ENCODE data around the gene ERICH3. TPM values are rescaled to one million over a fixed set of nuclear protein-coding genes. Genes with fewer than 3 reads are reported as not detected.

The ERICH3 gene
- total RNA-seq, 1 donor from 2014 or later: 0.11 TPM

DNA sequence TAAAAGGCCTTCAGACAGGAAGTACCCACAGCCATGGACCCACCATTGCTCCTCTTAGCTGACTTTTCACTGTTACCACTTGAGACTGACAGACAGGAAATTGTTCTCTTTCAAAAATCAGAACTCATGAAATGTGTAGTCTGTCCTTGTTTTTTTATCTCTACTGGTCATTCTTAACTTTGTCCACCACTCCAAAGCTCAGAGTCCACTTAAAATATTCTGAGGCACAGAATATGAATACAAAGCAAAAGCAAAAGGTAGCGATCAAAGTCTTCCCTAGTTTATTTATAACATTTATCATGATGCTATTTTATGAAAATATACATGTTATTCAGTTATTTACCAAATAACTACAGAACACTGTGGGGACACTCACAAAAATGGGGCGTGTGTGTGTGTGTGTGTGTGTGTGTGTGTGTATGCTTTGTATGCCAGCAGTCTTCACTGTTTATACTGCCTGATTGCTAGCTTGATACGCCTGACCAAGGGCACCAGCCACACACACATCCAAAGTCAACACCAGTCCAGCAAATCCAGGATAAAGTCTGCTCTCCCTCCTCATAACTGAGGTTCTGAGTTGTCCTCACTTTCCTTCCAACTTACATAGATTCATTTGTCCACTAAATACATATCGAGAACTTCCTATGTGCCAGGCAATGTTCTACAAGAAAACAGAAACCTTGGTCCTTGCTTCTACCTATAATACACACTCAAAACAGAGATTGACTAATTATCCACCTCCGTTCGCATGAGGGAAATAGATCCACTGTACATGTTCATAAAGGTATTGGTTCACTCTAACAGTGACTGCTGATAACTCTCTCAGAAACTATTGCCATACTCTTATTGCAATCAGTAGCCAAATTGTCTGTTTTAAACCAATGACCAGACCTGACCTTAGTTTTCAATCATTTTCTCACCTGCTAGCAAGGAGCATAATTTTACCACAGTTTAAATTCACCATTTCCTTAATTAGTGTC, 79.4 kb downstream of the ERICH3 start:
- intact Hi-C loops (cut with DNase I): no loop called here
- no peak for DNase-seq (ENCODE audit: low spot score)

DNA sequence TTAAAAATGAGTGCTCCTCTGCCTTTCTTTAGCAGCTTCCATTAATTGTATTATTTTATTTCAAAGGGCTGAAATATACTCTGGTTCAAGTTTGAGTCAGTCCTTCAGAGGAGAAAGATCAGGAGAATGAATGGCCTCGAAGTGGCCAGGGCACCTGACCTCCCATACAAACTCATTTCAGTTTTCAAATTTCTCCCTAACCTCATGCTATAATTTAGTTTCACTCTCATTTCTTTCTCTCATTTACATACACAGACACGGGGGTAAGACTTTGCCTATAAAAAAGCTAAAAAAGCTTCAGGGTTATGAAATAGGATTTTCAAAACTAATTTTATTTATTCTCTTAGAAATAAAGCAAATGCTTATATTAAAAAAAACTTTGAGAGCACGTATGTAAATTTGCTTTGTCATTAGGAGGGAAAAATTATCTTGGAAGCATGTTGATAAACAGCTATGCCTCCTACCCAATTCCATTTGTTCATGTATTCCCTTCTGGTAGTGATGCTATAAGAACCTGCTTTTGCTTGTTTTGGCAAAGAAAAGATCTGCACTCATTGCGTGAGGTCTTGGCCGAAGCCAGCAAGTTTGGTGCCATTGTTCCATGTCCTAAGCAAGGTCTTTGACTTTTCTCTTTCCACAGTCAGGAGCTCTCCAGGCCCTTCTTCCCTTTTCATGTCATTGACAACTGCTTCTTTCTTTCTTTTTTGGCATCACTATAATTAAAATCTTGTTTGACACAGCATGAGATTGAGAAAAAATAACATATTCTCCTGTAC, 80.8 kb downstream of the ERICH3 start:
- DNase-seq (ENCODE audit: low spot score): no peak
- intact Hi-C loops (cut with DNase I): no loop called here

GRCh38 chr1:74591949-74592348, 81.6 kb downstream of the ERICH3 start:
- no peak for DNase-seq (ENCODE audit: low spot score)
- intact Hi-C loops (cut with DNase I): no loop called here

- intact Hi-C loops (cut with DNase I): no loop called here
- no peak for DNase-seq (ENCODE audit: low spot score)
Measured at GRCh38 chr1:74590288-74590687, 83.3 kb downstream of the ERICH3 start.

- DNase-seq (ENCODE audit: low spot score): no peak
- intact Hi-C loops (cut with DNase I): no loop called here
Measured at GRCh38 chr1:74587888-74588287, 85.7 kb downstream of the ERICH3 start.

DNA sequence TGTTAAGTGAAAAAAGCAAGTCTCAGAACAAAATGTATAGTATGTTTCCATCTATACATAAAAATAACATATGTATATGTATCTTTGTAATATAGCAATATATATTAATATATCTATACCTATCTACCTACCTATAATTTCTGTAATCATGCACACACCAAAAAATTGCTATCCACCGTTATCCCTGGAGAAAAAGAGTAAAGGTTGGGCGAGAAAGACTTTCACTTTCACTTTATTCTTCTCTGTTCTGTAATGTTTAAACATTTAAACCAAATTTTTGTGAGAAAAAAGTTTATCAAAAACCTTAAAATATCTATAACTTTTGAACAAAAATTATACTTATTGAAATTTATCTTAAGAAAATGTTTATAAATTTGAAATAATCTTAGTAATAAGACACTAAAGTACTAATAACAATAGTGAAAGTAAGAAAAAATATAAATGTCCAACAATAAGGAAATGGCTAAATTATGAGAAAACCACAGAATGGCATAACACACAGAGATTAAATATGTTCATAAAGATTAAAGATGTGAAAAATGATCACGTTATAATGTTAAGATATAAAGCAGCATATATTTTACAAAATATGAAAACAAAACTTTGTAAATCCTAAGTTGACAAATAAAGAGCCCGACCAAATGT, 87.2 kb downstream of the ERICH3 start:
- intact Hi-C loops (cut with DNase I): no loop called here
- no peak for DNase-seq (ENCODE audit: low spot score)

GRCh38 chr1:74584185-74584584, 89.4 kb downstream of the ERICH3 start:
- no peak for DNase-seq (ENCODE audit: low spot score)
- intact Hi-C loops (cut with DNase I): no loop called here

- DNase-seq (ENCODE audit: low spot score): no peak
- intact Hi-C loops (cut with DNase I): no loop called here
Measured at GRCh38 chr1:74583397-74583796, 90.2 kb downstream of the ERICH3 start.

- intact Hi-C loops (cut with DNase I): no loop called here
- DNase-seq (ENCODE audit: low spot score): no peak
Measured at GRCh38 chr1:74579425-74579824, 94.2 kb downstream of the ERICH3 start.

- intact Hi-C loops (cut with DNase I): no loop called here
Measured at GRCh38 chr1:74578101-74578500, 95.5 kb downstream of the ERICH3 start.

GRCh38 chr1:74571891-74572290, 101.7 kb downstream of the ERICH3 start:
- intact Hi-C loops (cut with DNase I): no loop called here
- DNase-seq (ENCODE audit: low spot score): no peak

More at GRCh38 chr1:74578101-74578500, 95.5 kb downstream of the ERICH3 start:
- no peak for DNase-seq (ENCODE audit: low spot score)

GRCh38 chr1:74571493-74571800, 102.1 kb downstream of the ERICH3 start:
- DNase-seq (ENCODE audit: low spot score): no peak
- intact Hi-C loops (cut with DNase I): no loop called here

DNA sequence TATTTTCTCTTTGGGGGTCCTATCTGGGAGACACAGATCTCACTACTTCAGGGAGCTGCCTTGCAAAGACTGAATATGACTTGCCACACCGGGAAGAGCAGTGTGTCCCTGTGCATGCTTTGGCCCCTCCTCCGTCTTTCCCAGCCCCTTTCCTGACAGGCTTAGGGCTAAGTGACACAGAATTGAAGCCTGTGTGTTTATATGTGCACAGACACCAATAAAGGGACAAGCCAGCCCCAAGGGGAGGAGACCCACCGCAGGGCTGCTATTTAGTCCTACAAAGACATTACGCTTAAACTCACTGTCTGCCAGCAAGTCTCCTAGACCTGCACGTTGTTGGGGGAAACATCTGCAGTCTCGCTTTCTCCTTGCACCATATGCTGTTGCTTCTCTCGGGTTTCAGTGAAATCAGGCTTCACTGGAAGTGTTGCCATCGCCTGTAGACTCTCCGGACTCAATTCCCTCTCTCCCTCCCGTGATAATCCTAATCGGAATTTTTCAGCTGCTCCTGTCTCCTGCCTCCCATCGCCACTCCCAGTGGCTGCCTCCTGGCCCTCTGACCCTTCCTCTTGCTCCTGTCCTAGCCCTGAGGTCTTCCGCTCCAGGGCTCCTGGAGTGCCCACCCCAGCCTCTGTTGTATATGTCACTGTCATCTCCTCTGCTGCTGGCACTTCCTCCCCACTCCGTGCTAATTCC, 102.6 kb downstream of the ERICH3 start:
- intact Hi-C loops (cut with DNase I): no loop called here
- no peak for DNase-seq (ENCODE audit: low spot score)

DNA sequence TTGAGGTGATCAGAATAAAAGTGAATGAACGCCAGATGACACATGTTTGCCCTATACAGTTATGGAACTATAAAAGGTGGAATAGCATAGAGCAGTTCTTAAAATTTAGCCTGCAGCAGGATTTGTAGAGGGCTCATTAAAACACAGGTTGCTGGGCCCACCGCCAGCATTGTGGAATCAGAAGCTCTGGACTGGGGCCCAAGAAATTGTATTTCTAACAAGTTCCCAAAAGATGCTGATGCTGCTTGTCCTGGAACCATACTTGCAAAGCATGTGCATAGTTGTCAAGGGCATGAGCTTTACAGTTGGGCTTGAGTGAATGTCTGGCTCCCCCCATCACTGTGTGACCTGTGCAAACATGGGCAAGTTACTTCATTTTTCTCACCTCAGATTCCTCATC, 123.7 kb downstream of the ERICH3 start:
- no peak for DNase-seq (ENCODE audit: low spot score)
- intact Hi-C loops (cut with DNase I): no loop called here

DNA sequence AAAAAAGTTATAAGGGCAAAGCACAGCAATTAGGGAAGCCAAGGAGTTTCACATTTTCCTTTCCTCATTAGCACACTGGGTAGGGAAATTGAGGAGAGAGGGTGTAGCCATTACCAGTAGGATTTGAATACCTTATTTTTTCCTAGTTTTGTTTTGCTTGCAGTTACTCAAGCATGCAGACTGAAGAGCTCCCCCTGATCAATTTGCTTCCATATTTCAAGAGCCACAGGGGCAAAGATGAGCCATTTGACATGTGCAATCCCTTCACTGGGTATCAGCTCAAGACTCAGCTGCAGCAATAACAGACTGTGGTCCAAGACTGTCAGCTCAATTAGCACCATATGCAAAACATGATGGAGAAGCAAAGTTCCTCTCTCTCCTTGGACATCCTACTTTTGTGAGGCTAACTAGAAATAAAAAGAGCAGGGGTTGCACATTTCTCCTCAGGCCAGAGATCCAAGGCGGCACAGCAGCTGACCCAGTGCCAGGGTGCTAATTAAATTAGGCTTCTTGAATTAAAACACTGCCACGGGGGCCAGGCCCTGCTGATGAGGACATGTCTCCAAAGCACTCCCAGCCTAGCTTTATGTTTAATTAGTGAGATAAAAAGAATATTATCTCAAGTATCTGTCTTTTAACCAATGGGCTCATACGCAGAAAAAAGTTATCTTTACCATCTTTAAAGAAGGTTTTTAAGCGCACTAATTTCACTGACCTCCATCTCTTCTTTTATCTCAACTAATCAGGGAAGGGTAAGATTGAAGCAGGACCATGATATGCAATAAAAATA, 124.4 kb downstream of the ERICH3 start:
- intact Hi-C loops (cut with DNase I): no loop called here
- DNase-seq (ENCODE audit: low spot score): no peak

GRCh38 chr1:74545821-74546220, 127.8 kb downstream of the ERICH3 start:
- intact Hi-C loops (cut with DNase I): no loop called here
- DNase-seq (ENCODE audit: low spot score): no peak

DNA sequence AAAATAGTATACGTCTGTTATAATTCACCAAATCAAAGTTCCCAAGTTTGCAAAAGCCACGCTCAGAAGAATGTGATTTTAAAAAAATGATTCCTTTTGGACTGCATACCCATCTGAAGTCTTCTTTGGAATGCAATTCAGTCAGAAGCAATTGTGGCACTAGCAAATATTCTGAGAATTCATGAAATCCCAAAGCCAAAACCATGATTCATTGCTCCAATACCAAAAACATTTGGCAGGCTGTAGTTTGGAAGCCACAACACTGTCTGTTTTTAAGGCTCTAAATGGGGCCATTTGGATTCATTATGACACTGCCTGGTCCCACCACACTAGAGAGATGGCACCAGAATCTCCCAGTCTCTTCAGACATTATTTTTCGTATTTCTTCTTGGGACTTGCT, 139.4 kb downstream of the ERICH3 start:
- no peak for DNase-seq (ENCODE audit: low spot score)
- intact Hi-C loops (cut with DNase I): no loop called here

DNA sequence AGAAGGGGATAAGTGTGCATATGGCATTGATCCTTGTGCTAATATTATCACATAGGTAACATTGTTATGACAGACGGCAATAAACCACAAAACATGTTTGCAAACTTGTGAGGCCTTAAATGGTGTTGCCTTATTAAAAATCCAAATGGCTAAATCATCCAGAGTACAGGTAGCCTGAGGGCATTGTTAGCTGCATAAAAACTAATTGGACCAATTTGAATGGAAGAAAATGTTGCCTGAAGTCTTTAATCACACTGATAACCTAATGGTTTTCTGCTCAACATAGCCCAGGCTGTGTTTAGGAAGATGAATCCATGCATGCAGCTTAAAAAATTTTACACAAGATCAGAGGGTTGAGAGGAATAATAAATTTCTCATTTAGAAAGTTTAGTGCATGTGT, 141.8 kb downstream of the ERICH3 start:
- DNase-seq (ENCODE audit: low spot score): no peak
- intact Hi-C loops (cut with DNase I): no loop called here

DNA sequence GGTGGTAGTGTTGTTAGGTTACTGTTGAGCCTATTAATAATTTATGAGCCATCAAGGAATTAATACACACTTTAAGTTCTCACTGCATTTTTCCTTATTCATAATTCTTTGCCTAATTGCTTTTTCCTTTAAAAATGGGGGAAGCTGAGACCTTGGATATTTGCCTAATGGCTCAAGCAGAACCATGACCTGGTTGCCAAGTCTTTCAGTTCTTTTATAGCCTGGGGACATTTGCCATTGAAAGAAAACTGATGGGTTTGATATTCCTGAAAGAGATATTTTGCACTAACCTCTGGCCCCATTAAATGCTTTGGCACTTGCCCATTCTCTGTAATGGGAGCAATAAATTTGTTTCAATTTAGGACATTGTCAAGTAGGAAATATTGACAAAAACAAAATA, 142.7 kb downstream of the ERICH3 start:
- no peak for DNase-seq (ENCODE audit: low spot score)
- intact Hi-C loops (cut with DNase I): no loop called here

Data from cardiac septum (tissue), 1 donor.